Neuronal stem cell (in vitro differentiated cells): Measurements from ENCODE around the gene SLC22A23.

Source experiments
- DNase-seq: peaks from one replicate; pipeline ENCODE4 v3.0.0-alpha.2; 2013; ENCODE audit warnings: low spot score
- H2AFZ ChIP-seq: one replicate; pipeline ENCODE4 v1.6.1; 2013; ENCODE audit warnings: mild to moderate bottlenecking, low read length, inconsistent platforms
- H2AK5ac ChIP-seq: 2 replicates; pipeline ENCODE4 v1.6.1; 2013; ENCODE audit warnings: low read depth, mild to moderate bottlenecking, inconsistent platforms, low read length, moderate library complexity, mixed read lengths
- H2BK120ac ChIP-seq: 2 replicates; pipeline ENCODE4 v1.6.1; 2013; ENCODE audit warnings: low read depth, mild to moderate bottlenecking, inconsistent platforms, low read length, moderate library complexity, mixed read lengths
- H2BK12ac ChIP-seq: one replicate; pipeline ENCODE4 v1.6.1; 2013; ENCODE audit warnings: low read length, inconsistent platforms
- H2BK15ac ChIP-seq: 2 replicates; pipeline ENCODE4 v1.6.1; 2013; ENCODE audit warnings: mild to moderate bottlenecking, low read length, inconsistent platforms, mixed read lengths
- H2BK5ac ChIP-seq: one replicate; pipeline ENCODE4 v1.6.1; 2013; ENCODE audit warnings: inconsistent platforms, mild to moderate bottlenecking, low read length, moderate library complexity
- H3K14ac ChIP-seq: one replicate; pipeline ENCODE4 v1.6.1; 2013; ENCODE audit warnings: low read length, inconsistent platforms
- H3K18ac ChIP-seq: 2 replicates; pipeline ENCODE4 v1.6.1; 2013; ENCODE audit warnings: low read length, inconsistent platforms
- H3K23ac ChIP-seq: 2 replicates; pipeline ENCODE4 v1.6.1; 2013; ENCODE audit warnings: low read depth, mild to moderate bottlenecking, mixed read lengths, low read length, inconsistent platforms; ENCODE audit not compliant: poor library complexity
- H3K27ac ChIP-seq: replicated peaks from 3 replicates; pipeline ENCODE4 v1.5.1; 2013; ENCODE audit warnings: low read length, inconsistent platforms
- H3K27me3 ChIP-seq, 3 experiments: 2 replicates each; pipeline ENCODE4 v1.6.1; 2013; ENCODE audit warnings: low read length in 3 of 3, mild to moderate bottlenecking in 2 of 3, inconsistent platforms in 1 of 3, low read depth in 1 of 3, mixed read lengths in 1 of 3, moderate library complexity in 1 of 3; ENCODE audit not compliant: control insufficient read depth in 3 of 3, insufficient read depth in 3 of 3
- H3K36me3 ChIP-seq, 2 donors: replicated peaks in 1 of 2; 2 replicates each; pipeline ENCODE4 v1.6.1; 2013; ENCODE audit warnings: low read length in 2 of 2; ENCODE audit not compliant: control insufficient read depth in 2 of 2, insufficient read depth in 2 of 2
- H3K4ac ChIP-seq: 2 replicates; pipeline ENCODE4 v1.6.1; 2013; ENCODE audit warnings: inconsistent platforms, mild to moderate bottlenecking, low read length, moderate library complexity
- H3K4me1 ChIP-seq, 2 donors: 1 replicate in 1 of 2; 2 replicates in 1 of 2; pipeline ENCODE4 v1.6.1; 2013; ENCODE audit warnings: low read length in 2 of 2, low read depth in 1 of 2; ENCODE audit not compliant: control insufficient read depth in 2 of 2, insufficient read depth in 1 of 2
- H3K4me2 ChIP-seq: one replicate; pipeline ENCODE4 v1.6.1; 2013; ENCODE audit warnings: mild to moderate bottlenecking, low read length, inconsistent platforms; ENCODE audit not compliant: insufficient read depth, poor library complexity, severe bottlenecking
- H3K4me3 ChIP-seq, 2 donors: 2 replicates each; pipeline ENCODE4 v1.5.1; 2013; ENCODE audit warnings: low read length in 2 of 2, mild to moderate bottlenecking in 2 of 2, inconsistent platforms in 1 of 2, moderate library complexity in 1 of 2
- H3K79me1 ChIP-seq: one replicate; pipeline ENCODE4 v1.6.1; 2013; ENCODE audit warnings: low read depth, mild to moderate bottlenecking, inconsistent platforms, low read length, moderate library complexity
- H3K9ac ChIP-seq: one replicate; pipeline ENCODE4 v1.6.1; 2013; ENCODE audit warnings: mild to moderate bottlenecking, low read depth, low read length, inconsistent platforms; ENCODE audit not compliant: poor library complexity
- H3K9me3 ChIP-seq, 2 donors: replicated peaks in 1 of 2; 2 replicates each; pipeline versions ENCODE3 to v1.6.1; 2013; ENCODE audit warnings: low read length in 2 of 2, mild to moderate bottlenecking in 2 of 2, inconsistent platforms in 1 of 2, low read depth in 1 of 2, mixed read lengths in 1 of 2, moderate library complexity in 1 of 2; ENCODE audit not compliant: control insufficient read depth in 2 of 2, insufficient read depth in 1 of 2
- H4K8ac ChIP-seq: one replicate; pipeline ENCODE4 v1.6.1; 2013; ENCODE audit warnings: low read depth, mild to moderate bottlenecking, inconsistent platforms, low read length, moderate library complexity
- H4K91ac ChIP-seq: one replicate; pipeline ENCODE4 v1.6.1; 2013; ENCODE audit warnings: low read length, low read depth, mild to moderate bottlenecking, inconsistent platforms; ENCODE audit not compliant: poor library complexity
- WGBS, 2 donors: extraction: QIAGEN DNeasy Blood & Tissue Kit; methylation state at CpG; one replicate each; pipeline ENCODE4 v1.1.7; 2013; ENCODE audit warnings: missing lambda C conversion rate in 2 of 2, mixed read lengths in 1 of 2; ENCODE audit not compliant: insufficient read length in 2 of 2, insufficient replicate concordance in 1 of 2; ENCODE audit errors: extremely low coverage in 2 of 2; 5-methylcytosine and 5-hydroxymethylcytosine counted together

Gene SLC22A23

GRCh38 chr6:3265671-3266070, 191.2 kb downstream of the SLC22A23 start:
- Histone ChIP-seq H3K4me1 (peaks cover 0 to 2% of the 10 kb centered on the region in 2 donors), H3K36me3 (peaks cover 24 to 91% of the 10 kb centered on the region in 2 donors)
- DNase-seq = no peak

DNA sequence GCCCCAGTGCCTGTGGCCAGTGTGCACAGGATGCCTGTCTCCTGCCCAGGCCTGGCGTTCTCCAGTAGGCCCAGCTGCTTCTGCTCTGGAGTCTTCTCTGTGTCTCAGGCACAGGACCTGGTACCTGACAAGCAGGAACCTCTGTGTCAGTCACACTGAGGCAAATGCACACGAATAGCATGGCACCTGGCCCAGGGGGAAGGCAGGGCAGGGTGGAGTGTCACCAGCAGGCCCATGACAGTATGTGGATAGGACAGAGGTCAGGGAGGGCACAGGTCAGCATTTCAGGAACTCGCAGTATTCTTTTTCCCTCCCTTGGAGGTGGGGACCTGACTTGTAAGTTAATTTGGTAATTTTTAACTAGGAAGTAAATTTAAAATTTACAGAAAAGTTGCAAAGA, 192.5 kb downstream of the SLC22A23 start:
- no peak overlapping the region for H3K18ac ChIP-seq
- H3K27ac ChIP-seq = no peak overlapping the region
- peaks cover 20 to 82% of the 10 kb centered on the region in 2 donors for H3K36me3 ChIP-seq
- H2BK15ac ChIP-seq = no peak overlapping the region
- no peak overlapping the region for H3K4ac ChIP-seq
- H3K27me3 ChIP-seq = no peaks in the 10 kb centered on the region
- no peak overlapping the region for H4K8ac ChIP-seq
- no peak overlapping the region for H2BK5ac ChIP-seq
- no peak overlapping the region for H2AK5ac ChIP-seq
- H2BK120ac ChIP-seq = no peak overlapping the region
- peaks cover 16% of the 10 kb centered on the region for H3K79me1 ChIP-seq
- no peaks in the 10 kb centered on the region for H3K9me3 ChIP-seq
- no CpG with 5 or more reads among the region's 3 CpGs for WGBS, 2 donors
- no peak overlapping the region for H2BK12ac ChIP-seq
- H4K91ac ChIP-seq = no peak overlapping the region
- H2AFZ ChIP-seq = no peak overlapping the region
- peak overlapping the region; percentile 47 for H3K9ac ChIP-seq
- peaks cover 0 to 7% of the 10 kb centered on the region in 2 donors for H3K4me1 ChIP-seq
- no peak for DNase-seq
- no peak overlapping the region for H3K14ac ChIP-seq
- no peak overlapping the region for H3K4me3 ChIP-seq
- no peak overlapping the region for H3K4me2 ChIP-seq
- H3K23ac ChIP-seq = no peak overlapping the region

More at GRCh38 chr6:3265671-3266070, 191.2 kb downstream of the SLC22A23 start:
- H4K8ac ChIP-seq = no peak overlapping the region
- H3K27ac ChIP-seq = no peak overlapping the region
- H3K23ac ChIP-seq = no peak overlapping the region
- H3K18ac ChIP-seq = no peak overlapping the region
- no peaks in the 10 kb centered on the region for H3K9me3 ChIP-seq
- no peak overlapping the region for H2BK12ac ChIP-seq
- no peak overlapping the region for H2BK5ac ChIP-seq
- H3K4me2 ChIP-seq = no peak overlapping the region
- peaks cover 15% of the 10 kb centered on the region for H3K79me1 ChIP-seq
- H3K27me3 ChIP-seq = no peaks in the 10 kb centered on the region
- H3K4ac ChIP-seq = no peak overlapping the region
- no peak overlapping the region for H4K91ac ChIP-seq
- WGBS, 2 donors = no CpG with 5 or more reads among the region's 9 CpGs
- no peak overlapping the region for H2BK120ac ChIP-seq
- H2BK15ac ChIP-seq = no peak overlapping the region
- no peak overlapping the region for H2AFZ ChIP-seq
- H3K4me3 ChIP-seq = no peak overlapping the region
- H3K14ac ChIP-seq = no peak overlapping the region
- no peak overlapping the region for H3K9ac ChIP-seq
- no peak overlapping the region for H2AK5ac ChIP-seq

- Histone ChIP-seq H2BK5ac (no peak overlapping the region), H3K9me3 (no peaks in the 10 kb centered on the region), H2AK5ac (no peak overlapping the region), H4K8ac (no peak overlapping the region), H3K18ac (no peak overlapping the region), H3K23ac (no peak overlapping the region), H2BK12ac (no peak overlapping the region), H2BK15ac (no peak overlapping the region), H2BK120ac (no peak overlapping the region), H3K27ac (no peak overlapping the region), H3K79me1 (peaks cover 18% of the 10 kb centered on the region), H4K91ac (no peak overlapping the region), H3K4ac (no peak overlapping the region), H3K14ac (no peak overlapping the region), H3K4me2 (no peak overlapping the region), H3K36me3 (peaks cover 20 to 71% of the 10 kb centered on the region in 2 donors), H2AFZ (no peak overlapping the region), H3K27me3 (no peaks in the 10 kb centered on the region), H3K4me3 (no peak overlapping the region), H3K9ac (peak overlapping the region; percentile 50), H3K4me1 (peaks cover 0 to 10% of the 10 kb centered on the region in 2 donors)
- WGBS, 2 donors = no CpG with 5 or more reads among the region's 6 CpGs
- no peak for DNase-seq
Observed at GRCh38 chr6:3263096-3263495, 193.8 kb downstream of the SLC22A23 start.

DNA sequence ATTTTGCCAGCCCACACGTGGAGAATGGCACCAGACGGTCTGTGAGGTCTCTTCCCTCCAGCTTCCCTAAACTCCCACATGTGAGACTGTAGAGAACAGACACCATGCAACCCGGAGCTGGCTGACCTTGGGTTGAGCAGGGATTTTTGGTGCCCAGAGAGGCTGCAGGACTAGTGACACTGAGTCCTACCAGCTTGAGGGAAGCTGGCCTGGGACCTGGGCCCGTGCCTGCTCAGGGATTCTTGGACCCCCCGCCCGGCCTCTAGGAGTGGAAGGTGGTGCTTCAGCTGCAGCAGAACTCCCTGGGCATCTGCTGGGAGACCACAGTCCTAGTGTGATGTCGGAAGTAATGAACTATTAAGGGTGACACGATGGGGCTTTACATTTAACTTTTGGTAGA, 194.9 kb downstream of the SLC22A23 start:
- H2BK15ac ChIP-seq = no peak overlapping the region
- no peak overlapping the region for H2BK5ac ChIP-seq
- no peak overlapping the region for H2BK120ac ChIP-seq
- no peak for DNase-seq
- no CpG with 5 or more reads among the region's 8 CpGs for WGBS, 2 donors
- no peaks in the 10 kb centered on the region for H3K9me3 ChIP-seq
- H3K4ac ChIP-seq = no peak overlapping the region
- H3K79me1 ChIP-seq = peaks cover 18% of the 10 kb centered on the region
- H3K27ac ChIP-seq = no peak overlapping the region
- H2AK5ac ChIP-seq = no peak overlapping the region
- H3K4me1 ChIP-seq = peaks cover 0 to 10% of the 10 kb centered on the region in 2 donors
- no peak overlapping the region for H4K91ac ChIP-seq
- H3K23ac ChIP-seq = no peak overlapping the region
- no peak overlapping the region for H2BK12ac ChIP-seq
- H3K27me3 ChIP-seq = peaks cover 0 to 3% (median 0%) of the 10 kb centered on the region in 3 experiments
- H3K4me3 ChIP-seq = no peak overlapping the region
- H2AFZ ChIP-seq = no peak overlapping the region
- no peak overlapping the region for H3K18ac ChIP-seq
- peaks cover 16 to 60% of the 10 kb centered on the region in 2 donors for H3K36me3 ChIP-seq
- H3K14ac ChIP-seq = no peak overlapping the region
- no peak overlapping the region for H4K8ac ChIP-seq
- peak overlapping the region; percentile 63 for H3K9ac ChIP-seq
- H3K4me2 ChIP-seq = no peak overlapping the region
